ENCODE measurements around the gene MAN2B2.

DNA sequence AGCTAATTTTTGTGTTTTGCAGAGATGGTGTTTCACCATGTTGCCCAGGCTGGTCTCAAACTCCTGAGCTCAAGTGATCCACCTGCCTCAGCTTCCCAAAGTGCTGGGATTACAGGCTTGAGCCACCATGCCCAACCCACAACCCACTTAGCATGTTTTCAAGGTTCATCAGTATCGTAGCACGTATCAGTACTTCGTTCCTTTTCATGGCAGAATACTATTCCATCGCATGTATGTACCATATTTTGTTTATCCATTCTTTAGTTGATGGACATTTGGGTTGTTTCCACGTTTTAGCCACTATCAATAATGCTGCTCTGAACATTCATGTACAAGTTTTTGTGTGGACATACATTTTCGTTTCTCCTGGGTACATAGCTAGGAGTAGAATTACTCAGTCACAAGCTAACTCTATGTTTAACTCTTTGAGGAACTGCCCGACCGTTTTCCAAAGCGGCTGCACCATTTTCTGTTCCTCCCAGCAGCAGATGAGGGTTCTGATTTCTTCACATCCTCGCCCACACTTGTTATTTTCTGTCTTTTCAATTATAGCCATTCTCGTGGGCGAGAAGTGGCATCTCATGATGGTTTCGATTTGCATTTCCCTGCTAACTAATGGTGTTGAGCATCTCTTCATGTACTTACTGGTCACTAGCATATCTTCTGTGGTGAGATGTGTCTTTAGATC, 32.5 kb downstream of the MAN2B2 start:
- no peak for TF ChIP-seq CTCF (IDR thresholded peaks at IDR 0.05; ENCODE audit: poor library complexity)
- no peak for TF ChIP-seq EZH2phosphoT487 (IDR thresholded peaks at IDR 0.05; ENCODE audit: low read depth, severe bottlenecking, unreplicated experiment)
- no peak for TF ChIP-seq EZH2 (IDR thresholded peaks at IDR 0.05; ENCODE audit: borderline replicate concordance)

Data from hepatocyte (in vitro differentiated cells).